ENCODE measurements around the gene FAM53C. TPM values are rescaled to one million over a fixed set of nuclear protein-coding genes. Genes with fewer than 3 reads are reported as not detected.

The FAM53C gene
- total RNA-seq (2014; rRNA removed; shearing (Covaris generic)) (45.0 and 49.9 TPM in 2 replicates), polyA plus RNA-seq (2016; fragmentation: Nextera tagmentation; extraction: Ambion mirVana) (20.4 and 21.0 TPM in 2 replicates)
- long read RNA-seq, full-length matches to known transcripts: 3 of 10 reads
- long read RNA-seq, partial matches to known transcripts: 2 of 10 reads
- long read RNA-seq, other reads (novel, unspliced or antisense): 5 of 10 reads

DNA sequence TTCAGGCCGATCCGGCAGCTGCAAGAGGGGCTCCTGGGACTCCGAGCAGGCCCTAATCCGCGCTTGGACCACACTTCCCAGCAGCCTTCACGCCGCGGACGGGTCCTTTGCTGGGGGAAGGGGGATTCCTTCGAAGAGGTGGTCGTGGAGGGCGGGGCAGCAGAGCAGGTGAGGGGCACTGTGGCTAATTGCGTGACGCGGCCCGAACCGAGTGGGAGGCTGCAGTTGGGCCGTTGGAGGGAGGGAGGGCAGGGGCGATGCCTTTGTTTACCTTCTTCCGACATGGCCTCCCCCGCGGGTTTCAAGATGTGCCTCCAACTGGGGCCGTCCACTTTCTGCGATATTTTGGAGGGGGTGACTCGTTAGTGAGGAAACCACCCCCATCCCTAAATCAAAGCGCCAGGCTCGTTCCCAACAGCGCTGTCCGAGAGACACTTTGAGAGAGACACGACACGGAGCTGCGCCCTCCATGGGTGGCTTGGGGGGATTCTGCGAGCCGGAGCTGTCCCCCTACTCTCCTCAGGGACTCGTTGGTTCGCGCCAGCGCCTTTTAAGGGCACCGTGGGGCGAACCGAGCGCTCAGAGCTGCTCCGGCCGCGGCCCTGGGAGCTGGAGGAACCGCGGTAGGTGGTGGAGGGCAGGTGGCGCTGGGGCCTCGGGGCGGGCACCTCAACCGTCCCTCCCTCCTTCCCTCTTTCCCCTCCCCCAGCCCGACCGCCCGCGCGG is at the start of gene FAM53C:
Gene FAM53C (plus strand): TSS at position 582 of the 726 bp plus-strand sequence. CDS start 3,070 bp downstream, outside the sequence.
- Histone ChIP-seq H3K4me2 (peak within 1 kb of the TSS; percentile 99), H3K27ac (ENCODE audit: low read depth) (peak within 1 kb of the TSS; percentile 100)

More for the DNA sequence above, at the start of gene FAM53C:
- H3K4me3 ChIP-seq: peak within 1 kb of the TSS; percentile 85
- peaks cover 5% of the 10 kb centered on the region for H3K27me3 Mint-ChIP-seq (ENCODE audit: insufficient read depth, low read depth, poor library complexity)
- peaks cover 12% of the 10 kb centered on the region; the same call in 1 of the 2 replicates for H3K4me1 ChIP-seq (ENCODE audit: insufficient read depth)
- H3K27me3 ChIP-seq (ENCODE audit: insufficient read depth): no peaks in the 10 kb centered on the region
- H3F3A ChIP-seq (replicated peaks; ENCODE audit: low read depth): no peaks in the 10 kb centered on the region
- H4K20me1 ChIP-seq (replicated peaks; ENCODE audit: insufficient read depth): 0 out of 2 replicates have a peak, but pooled peaks cover 6% of the 10 kb centered on the region
- DNase-seq (ENCODE audit: low spot score) (peak; percentile 93), ATAC-seq (peak; percentile 87)
- peaks cover 23% of the 10 kb centered on the region for H3K36me3 Mint-ChIP-seq (ENCODE audit: low read depth)
- H3K4me3 Mint-ChIP-seq: peak within 1 kb of the TSS; percentile 97
- H3K27ac Mint-ChIP-seq: peak within 1 kb of the TSS; percentile 100
- no peaks in the 10 kb centered on the region for H3K9me3 Mint-ChIP-seq
- peaks cover 11% of the 10 kb centered on the region for H3K36me3 ChIP-seq (ENCODE audit: insufficient read depth)
- peaks cover 22% of the 10 kb centered on the region for H3K4me1 Mint-ChIP-seq
- H3K79me2 ChIP-seq (replicated peaks; ENCODE audit: insufficient read depth): peaks cover 46% of the 10 kb centered on the region
- peak within 1 kb of the TSS; percentile 98 for H2AFZ ChIP-seq
- no peaks in the 10 kb centered on the region for H3K9me2 ChIP-seq (ENCODE audit: insufficient read depth)
- TF ChIP-seq CREB1 (CRISPR knock-in tag; IDR thresholded peaks at IDR 0.05; ENCODE audit: low read depth): no peak
- TF ChIP-seq EZH2phosphoT487 (IDR thresholded peaks at IDR 0.05; ENCODE audit: unreplicated experiment): no peak
- no peak for TF ChIP-seq EZH2 (IDR thresholded peaks at IDR 0.05; ENCODE audit: low read depth, unreplicated experiment)
- TF ChIP-seq, protein P1, sequence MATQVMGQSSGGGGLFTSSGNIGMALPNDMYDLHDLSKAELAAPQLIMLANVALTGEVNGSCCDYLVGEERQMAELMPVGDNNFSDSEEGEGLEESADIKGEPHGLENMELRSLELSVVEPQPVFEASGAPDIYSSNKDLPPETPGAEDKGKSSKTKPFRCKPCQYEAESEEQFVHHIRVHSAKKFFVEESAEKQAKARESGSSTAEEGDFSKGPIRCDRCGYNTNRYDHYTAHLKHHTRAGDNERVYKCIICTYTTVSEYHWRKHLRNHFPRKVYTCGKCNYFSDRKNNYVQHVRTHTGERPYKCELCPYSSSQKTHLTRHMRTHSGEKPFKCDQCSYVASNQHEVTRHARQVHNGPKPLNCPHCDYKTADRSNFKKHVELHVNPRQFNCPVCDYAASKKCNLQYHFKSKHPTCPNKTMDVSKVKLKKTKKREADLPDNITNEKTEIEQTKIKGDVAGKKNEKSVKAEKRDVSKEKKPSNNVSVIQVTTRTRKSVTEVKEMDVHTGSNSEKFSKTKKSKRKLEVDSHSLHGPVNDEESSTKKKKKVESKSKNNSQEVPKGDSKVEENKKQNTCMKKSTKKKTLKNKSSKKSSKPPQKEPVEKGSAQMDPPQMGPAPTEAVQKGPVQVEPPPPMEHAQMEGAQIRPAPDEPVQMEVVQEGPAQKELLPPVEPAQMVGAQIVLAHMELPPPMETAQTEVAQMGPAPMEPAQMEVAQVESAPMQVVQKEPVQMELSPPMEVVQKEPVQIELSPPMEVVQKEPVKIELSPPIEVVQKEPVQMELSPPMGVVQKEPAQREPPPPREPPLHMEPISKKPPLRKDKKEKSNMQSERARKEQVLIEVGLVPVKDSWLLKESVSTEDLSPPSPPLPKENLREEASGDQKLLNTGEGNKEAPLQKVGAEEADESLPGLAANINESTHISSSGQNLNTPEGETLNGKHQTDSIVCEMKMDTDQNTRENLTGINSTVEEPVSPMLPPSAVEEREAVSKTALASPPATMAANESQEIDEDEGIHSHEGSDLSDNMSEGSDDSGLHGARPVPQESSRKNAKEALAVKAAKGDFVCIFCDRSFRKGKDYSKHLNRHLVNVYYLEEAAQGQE (IDR thresholded peaks at IDR 0.05; ENCODE audit: unreplicated experiment): peak; percentile 22
- no peak for TF ChIP-seq ZNF114 (CRISPR knock-in tag; IDR thresholded peaks at IDR 0.05)
- TF ChIP-seq, protein P2, sequence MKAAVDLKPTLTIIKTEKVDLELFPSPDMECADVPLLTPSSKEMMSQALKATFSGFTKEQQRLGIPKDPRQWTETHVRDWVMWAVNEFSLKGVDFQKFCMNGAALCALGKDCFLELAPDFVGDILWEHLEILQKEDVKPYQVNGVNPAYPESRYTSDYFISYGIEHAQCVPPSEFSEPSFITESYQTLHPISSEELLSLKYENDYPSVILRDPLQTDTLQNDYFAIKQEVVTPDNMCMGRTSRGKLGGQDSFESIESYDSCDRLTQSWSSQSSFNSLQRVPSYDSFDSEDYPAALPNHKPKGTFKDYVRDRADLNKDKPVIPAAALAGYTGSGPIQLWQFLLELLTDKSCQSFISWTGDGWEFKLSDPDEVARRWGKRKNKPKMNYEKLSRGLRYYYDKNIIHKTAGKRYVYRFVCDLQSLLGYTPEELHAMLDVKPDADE (IDR thresholded peaks at IDR 0.05): peak; percentile 38; the same call in 1 of the 2 replicates
- TF ChIP-seq, protein P3, sequence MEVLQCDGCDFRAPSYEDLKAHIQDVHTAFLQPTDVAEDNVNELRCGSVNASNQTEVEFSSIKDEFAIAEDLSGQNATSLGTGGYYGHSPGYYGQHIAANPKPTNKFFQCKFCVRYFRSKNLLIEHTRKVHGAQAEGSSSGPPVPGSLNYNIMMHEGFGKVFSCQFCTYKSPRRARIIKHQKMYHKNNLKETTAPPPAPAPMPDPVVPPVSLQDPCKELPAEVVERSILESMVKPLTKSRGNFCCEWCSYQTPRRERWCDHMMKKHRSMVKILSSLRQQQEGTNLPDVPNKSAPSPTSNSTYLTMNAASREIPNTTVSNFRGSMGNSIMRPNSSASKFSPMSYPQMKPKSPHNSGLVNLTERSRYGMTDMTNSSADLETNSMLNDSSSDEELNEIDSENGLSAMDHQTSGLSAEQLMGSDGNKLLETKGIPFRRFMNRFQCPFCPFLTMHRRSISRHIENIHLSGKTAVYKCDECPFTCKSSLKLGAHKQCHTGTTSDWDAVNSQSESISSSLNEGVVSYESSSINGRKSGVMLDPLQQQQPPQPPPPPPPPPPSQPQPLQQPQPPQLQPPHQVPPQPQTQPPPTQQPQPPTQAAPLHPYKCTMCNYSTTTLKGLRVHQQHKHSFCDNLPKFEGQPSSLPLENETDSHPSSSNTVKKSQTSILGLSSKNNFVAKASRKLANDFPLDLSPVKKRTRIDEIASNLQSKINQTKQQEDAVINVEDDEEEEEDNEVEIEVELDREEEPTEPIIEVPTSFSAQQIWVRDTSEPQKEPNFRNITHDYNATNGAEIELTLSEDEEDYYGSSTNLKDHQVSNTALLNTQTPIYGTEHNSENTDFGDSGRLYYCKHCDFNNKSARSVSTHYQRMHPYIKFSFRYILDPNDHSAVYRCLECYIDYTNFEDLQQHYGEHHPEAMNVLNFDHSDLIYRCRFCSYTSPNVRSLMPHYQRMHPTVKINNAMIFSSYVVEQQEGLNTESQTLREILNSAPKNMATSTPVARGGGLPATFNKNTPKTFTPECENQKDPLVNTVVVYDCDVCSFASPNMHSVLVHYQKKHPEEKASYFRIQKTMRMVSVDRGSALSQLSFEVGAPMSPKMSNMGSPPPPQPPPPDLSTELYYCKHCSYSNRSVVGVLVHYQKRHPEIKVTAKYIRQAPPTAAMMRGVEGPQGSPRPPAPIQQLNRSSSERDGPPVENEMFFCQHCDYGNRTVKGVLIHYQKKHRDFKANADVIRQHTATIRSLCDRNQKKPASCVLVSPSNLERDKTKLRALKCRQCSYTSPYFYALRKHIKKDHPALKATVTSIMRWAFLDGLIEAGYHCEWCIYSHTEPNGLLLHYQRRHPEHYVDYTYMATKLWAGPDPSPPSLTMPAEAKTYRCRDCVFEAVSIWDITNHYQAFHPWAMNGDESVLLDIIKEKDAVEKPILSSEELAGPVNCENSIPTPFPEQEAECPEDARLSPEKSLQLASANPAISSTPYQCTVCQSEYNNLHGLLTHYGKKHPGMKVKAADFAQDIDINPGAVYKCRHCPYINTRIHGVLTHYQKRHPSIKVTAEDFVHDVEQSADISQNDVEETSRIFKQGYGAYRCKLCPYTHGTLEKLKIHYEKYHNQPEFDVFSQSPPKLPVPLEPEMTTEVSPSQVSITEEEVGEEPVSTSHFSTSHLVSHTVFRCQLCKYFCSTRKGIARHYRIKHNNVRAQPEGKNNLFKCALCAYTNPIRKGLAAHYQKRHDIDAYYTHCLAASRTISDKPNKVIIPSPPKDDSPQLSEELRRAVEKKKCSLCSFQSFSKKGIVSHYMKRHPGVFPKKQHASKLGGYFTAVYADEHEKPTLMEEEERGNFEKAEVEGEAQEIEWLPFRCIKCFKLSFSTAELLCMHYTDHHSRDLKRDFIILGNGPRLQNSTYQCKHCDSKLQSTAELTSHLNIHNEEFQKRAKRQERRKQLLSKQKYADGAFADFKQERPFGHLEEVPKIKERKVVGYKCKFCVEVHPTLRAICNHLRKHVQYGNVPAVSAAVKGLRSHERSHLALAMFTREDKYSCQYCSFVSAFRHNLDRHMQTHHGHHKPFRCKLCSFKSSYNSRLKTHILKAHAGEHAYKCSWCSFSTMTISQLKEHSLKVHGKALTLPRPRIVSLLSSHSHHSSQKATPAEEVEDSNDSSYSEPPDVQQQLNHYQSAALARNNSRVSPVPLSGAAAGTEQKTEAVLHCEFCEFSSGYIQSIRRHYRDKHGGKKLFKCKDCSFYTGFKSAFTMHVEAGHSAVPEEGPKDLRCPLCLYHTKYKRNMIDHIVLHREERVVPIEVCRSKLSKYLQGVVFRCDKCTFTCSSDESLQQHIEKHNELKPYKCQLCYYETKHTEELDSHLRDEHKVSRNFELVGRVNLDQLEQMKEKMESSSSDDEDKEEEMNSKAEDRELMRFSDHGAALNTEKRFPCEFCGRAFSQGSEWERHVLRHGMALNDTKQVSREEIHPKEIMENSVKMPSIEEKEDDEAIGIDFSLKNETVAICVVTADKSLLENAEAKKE (CRISPR knock-in tag; IDR thresholded peaks at IDR 0.05): no peak
- peak; percentile 48; the same call in 1 of the 2 replicates for TF ChIP-seq ZNF331 (CRISPR knock-in tag; IDR thresholded peaks at IDR 0.05; ENCODE audit: low read depth)
- TF ChIP-seq, protein P4, sequence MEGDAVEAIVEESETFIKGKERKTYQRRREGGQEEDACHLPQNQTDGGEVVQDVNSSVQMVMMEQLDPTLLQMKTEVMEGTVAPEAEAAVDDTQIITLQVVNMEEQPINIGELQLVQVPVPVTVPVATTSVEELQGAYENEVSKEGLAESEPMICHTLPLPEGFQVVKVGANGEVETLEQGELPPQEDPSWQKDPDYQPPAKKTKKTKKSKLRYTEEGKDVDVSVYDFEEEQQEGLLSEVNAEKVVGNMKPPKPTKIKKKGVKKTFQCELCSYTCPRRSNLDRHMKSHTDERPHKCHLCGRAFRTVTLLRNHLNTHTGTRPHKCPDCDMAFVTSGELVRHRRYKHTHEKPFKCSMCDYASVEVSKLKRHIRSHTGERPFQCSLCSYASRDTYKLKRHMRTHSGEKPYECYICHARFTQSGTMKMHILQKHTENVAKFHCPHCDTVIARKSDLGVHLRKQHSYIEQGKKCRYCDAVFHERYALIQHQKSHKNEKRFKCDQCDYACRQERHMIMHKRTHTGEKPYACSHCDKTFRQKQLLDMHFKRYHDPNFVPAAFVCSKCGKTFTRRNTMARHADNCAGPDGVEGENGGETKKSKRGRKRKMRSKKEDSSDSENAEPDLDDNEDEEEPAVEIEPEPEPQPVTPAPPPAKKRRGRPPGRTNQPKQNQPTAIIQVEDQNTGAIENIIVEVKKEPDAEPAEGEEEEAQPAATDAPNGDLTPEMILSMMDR (conservative IDR thresholded peaks at IDR 0.05; ENCODE audit: low read depth in 2 of 2): no peak; a peak in 1 of 4 replicates
- TF ChIP-seq NANOG (IDR thresholded peaks at IDR 0.05; ENCODE audit: borderline replicate concordance): no peak
- TF ChIP-seq POLR2AphosphoS5 (IDR thresholded peaks at IDR 0.05; ENCODE audit: low read depth): peak; percentile 100
- no peak for TF ChIP-seq JUNB (IDR thresholded peaks at IDR 0.05; ENCODE audit: unreplicated experiment)
- no peak for TF ChIP-seq STAT1 (IDR thresholded peaks at IDR 0.05; ENCODE audit: unreplicated experiment)
